ENCODE data around the gene TMC7.

Gene TMC7

GRCh38 chr16:19095654-19096053, 111.9 kb downstream of the TMC7 start:
- Histone ChIP-seq H3K36me3 (ENCODE audit: control insufficient read depth, low read depth, low read length) (no peaks in the 10 kb centered on the region), H3K9me3 (ENCODE audit: control insufficient read depth, low read depth, low read length) (no peaks in the 10 kb centered on the region), H3K27ac (ENCODE audit: low read length) (no peak overlapping the region), H3K4me3 (ENCODE audit: low read length) (no peak overlapping the region), H3K4me1 (ENCODE audit: control insufficient read depth, low read depth, low read length) (no peaks in the 10 kb centered on the region), H3K27me3 (ENCODE audit: control insufficient read depth, insufficient read depth, low read length) (no peaks in the 10 kb centered on the region), H3K9ac (ENCODE audit: low read length) (no peak overlapping the region)

- Histone ChIP-seq H3K36me3 (ENCODE audit: control insufficient read depth, low read depth, low read length) (no peaks in the 10 kb centered on the region), H3K27ac (ENCODE audit: low read length) (no peak overlapping the region), H3K4me3 (ENCODE audit: low read length) (no peak overlapping the region), H3K9ac (ENCODE audit: low read length) (no peak overlapping the region), H3K27me3 (ENCODE audit: control insufficient read depth, insufficient read depth, low read length) (no peaks in the 10 kb centered on the region), H3K4me1 (ENCODE audit: control insufficient read depth, low read depth, low read length) (no peaks in the 10 kb centered on the region), H3K9me3 (ENCODE audit: control insufficient read depth, low read depth, low read length) (no peaks in the 10 kb centered on the region)
Measured at GRCh38 chr16:19098173-19098572, 114.4 kb downstream of the TMC7 start.

GRCh38 chr16:19102187-19102872, 118.6 kb downstream of the TMC7 start:
- Histone ChIP-seq H3K9me3 (ENCODE audit: control insufficient read depth, low read depth, low read length) (no peaks in the 10 kb centered on the region), H3K4me3 (ENCODE audit: low read length) (no peak overlapping the region), H3K9ac (ENCODE audit: low read length) (no peak overlapping the region), H3K27me3 (ENCODE audit: control insufficient read depth, insufficient read depth, low read length) (no peaks in the 10 kb centered on the region), H3K27ac (ENCODE audit: low read length) (no peak overlapping the region), H3K4me1 (ENCODE audit: control insufficient read depth, low read depth, low read length) (no peaks in the 10 kb centered on the region), H3K36me3 (ENCODE audit: control insufficient read depth, low read depth, low read length) (no peaks in the 10 kb centered on the region)

- Histone ChIP-seq H3K4me1 (ENCODE audit: control insufficient read depth, low read depth, low read length) (no peaks in the 10 kb centered on the region), H3K9me3 (ENCODE audit: control insufficient read depth, low read depth, low read length) (no peaks in the 10 kb centered on the region), H3K27ac (ENCODE audit: low read length) (no peak overlapping the region)
Measured at GRCh38 chr16:19104607-19105006, 120.9 kb downstream of the TMC7 start.

GRCh38 chr16:19105131-19105530, 121.4 kb downstream of the TMC7 start:
- no peak overlapping the region for H3K9ac ChIP-seq (ENCODE audit: low read length)
- no peak overlapping the region for H3K4me3 ChIP-seq (ENCODE audit: low read length)
- no peak overlapping the region for H3K27ac ChIP-seq (ENCODE audit: low read length)
- no peaks in the 10 kb centered on the region for H3K4me1 ChIP-seq (ENCODE audit: control insufficient read depth, low read depth, low read length)
- H3K27me3 ChIP-seq (ENCODE audit: control insufficient read depth, insufficient read depth, low read length) = no peaks in the 10 kb centered on the region
- H3K9me3 ChIP-seq (ENCODE audit: control insufficient read depth, low read depth, low read length) = no peaks in the 10 kb centered on the region
- no peaks in the 10 kb centered on the region for H3K36me3 ChIP-seq (ENCODE audit: control insufficient read depth, low read depth, low read length)

More at GRCh38 chr16:19104607-19105006, 120.9 kb downstream of the TMC7 start:
- Histone ChIP-seq H3K9ac (ENCODE audit: low read length) (no peak overlapping the region), H3K27me3 (ENCODE audit: control insufficient read depth, insufficient read depth, low read length) (no peaks in the 10 kb centered on the region), H3K4me3 (ENCODE audit: low read length) (no peak overlapping the region), H3K36me3 (ENCODE audit: control insufficient read depth, low read depth, low read length) (no peaks in the 10 kb centered on the region)

GRCh38 chr16:19105891-19106624, 122.3 kb downstream of the TMC7 start:
- Histone ChIP-seq H3K9me3 (ENCODE audit: control insufficient read depth, low read depth, low read length) (no peaks in the 10 kb centered on the region), H3K4me1 (ENCODE audit: control insufficient read depth, low read depth, low read length) (no peaks in the 10 kb centered on the region), H3K4me3 (ENCODE audit: low read length) (no peak overlapping the region), H3K27ac (ENCODE audit: low read length) (no peak overlapping the region), H3K27me3 (ENCODE audit: control insufficient read depth, insufficient read depth, low read length) (no peaks in the 10 kb centered on the region), H3K9ac (ENCODE audit: low read length) (no peak overlapping the region), H3K36me3 (ENCODE audit: control insufficient read depth, low read depth, low read length) (no peaks in the 10 kb centered on the region)

- Histone ChIP-seq H3K4me1 (ENCODE audit: control insufficient read depth, low read depth, low read length) (no peaks in the 10 kb centered on the region), H3K27ac (ENCODE audit: low read length) (no peak overlapping the region), H3K4me3 (ENCODE audit: low read length) (no peak overlapping the region), H3K27me3 (ENCODE audit: control insufficient read depth, insufficient read depth, low read length) (no peaks in the 10 kb centered on the region), H3K36me3 (ENCODE audit: control insufficient read depth, low read depth, low read length) (no peaks in the 10 kb centered on the region), H3K9ac (ENCODE audit: low read length) (no peak overlapping the region), H3K9me3 (ENCODE audit: control insufficient read depth, low read depth, low read length) (no peaks in the 10 kb centered on the region)
Measured at GRCh38 chr16:19106625-19107020, 122.9 kb downstream of the TMC7 start.

GRCh38 chr16:19108409-19109287, 124.9 kb downstream of the TMC7 start:
- Histone ChIP-seq H3K9me3 (ENCODE audit: control insufficient read depth, low read depth, low read length) (no peaks in the 10 kb centered on the region), H3K9ac (ENCODE audit: low read length) (no peak overlapping the region), H3K27me3 (ENCODE audit: control insufficient read depth, insufficient read depth, low read length) (peaks cover 5% of the 10 kb centered on the region), H3K27ac (ENCODE audit: low read length) (no peak overlapping the region), H3K4me3 (ENCODE audit: low read length) (no peak overlapping the region), H3K4me1 (ENCODE audit: control insufficient read depth, low read depth, low read length) (no peaks in the 10 kb centered on the region), H3K36me3 (ENCODE audit: control insufficient read depth, low read depth, low read length) (no peaks in the 10 kb centered on the region)

GRCh38 chr16:19109288-19109664, 125.5 kb downstream of the TMC7 start:
- Histone ChIP-seq H3K4me3 (ENCODE audit: low read length) (no peak overlapping the region), H3K9me3 (ENCODE audit: control insufficient read depth, low read depth, low read length) (no peaks in the 10 kb centered on the region), H3K27me3 (ENCODE audit: control insufficient read depth, insufficient read depth, low read length) (peaks cover 8% of the 10 kb centered on the region), H3K27ac (ENCODE audit: low read length) (no peak overlapping the region), H3K36me3 (ENCODE audit: control insufficient read depth, low read depth, low read length) (no peaks in the 10 kb centered on the region), H3K9ac (ENCODE audit: low read length) (no peak overlapping the region), H3K4me1 (ENCODE audit: control insufficient read depth, low read depth, low read length) (no peaks in the 10 kb centered on the region)

- Histone ChIP-seq H3K4me1 (ENCODE audit: control insufficient read depth, low read depth, low read length) (no peaks in the 10 kb centered on the region), H3K9me3 (ENCODE audit: control insufficient read depth, low read depth, low read length) (no peaks in the 10 kb centered on the region), H3K27ac (ENCODE audit: low read length) (no peak overlapping the region), H3K27me3 (ENCODE audit: control insufficient read depth, insufficient read depth, low read length) (peaks cover 23% of the 10 kb centered on the region), H3K9ac (ENCODE audit: low read length) (no peak overlapping the region), H3K36me3 (ENCODE audit: control insufficient read depth, low read depth, low read length) (no peaks in the 10 kb centered on the region), H3K4me3 (ENCODE audit: low read length) (no peak overlapping the region)
Measured at GRCh38 chr16:19110537-19111360, 127.0 kb downstream of the TMC7 start.

- Histone ChIP-seq H3K9ac (ENCODE audit: low read length) (no peak overlapping the region), H3K4me3 (ENCODE audit: low read length) (no peak overlapping the region), H3K4me1 (ENCODE audit: control insufficient read depth, low read depth, low read length) (peaks cover 5% of the 10 kb centered on the region), H3K27me3 (ENCODE audit: control insufficient read depth, insufficient read depth, low read length) (peaks cover 36% of the 10 kb centered on the region), H3K27ac (ENCODE audit: low read length) (no peak overlapping the region), H3K9me3 (ENCODE audit: control insufficient read depth, low read depth, low read length) (no peaks in the 10 kb centered on the region), H3K36me3 (ENCODE audit: control insufficient read depth, low read depth, low read length) (no peaks in the 10 kb centered on the region)
Measured at GRCh38 chr16:19112099-19112407, 128.3 kb downstream of the TMC7 start.
